Measurements from ENCODE around the gene SMDT1. TPM values are rescaled to one million over a fixed set of nuclear protein-coding genes. Genes with fewer than 3 reads are reported as not detected.
A peak's percentile ranks its signal among the peaks of the same experiment; 100 is the strongest.
"Not testable (repeated sequence)": the region's sequence is repeated elsewhere in the genome, so short reads cannot be mapped to it uniquely, and the experiment has no call there.

Gene SMDT1
- total RNA-seq, 1 donor from 2014 or later = 113 TPM

GRCh38 chr22:42067671-42068251, 11.7 kb upstream of the SMDT1 start:
- Histone ChIP-seq H3K9me3 (no peaks in the 10 kb centered on the region), H3K4me3 (no peak overlapping the region), H3K27ac (no peak overlapping the region), H3K36me3 (peaks cover 35% of the 10 kb centered on the region), H3K27me3 (no peaks in the 10 kb centered on the region), H3K4me1 (peaks cover 18% of the 10 kb centered on the region)
- intact Hi-C loops (cut with DNase I) = no loop called here
- no peak for ATAC-seq
- TF ChIP-seq CTCF (IDR thresholded peaks at IDR 0.05) = no peak
- DNase-seq = no peak

GRCh38 chr22:42068291-42068690, 11.2 kb upstream of the SMDT1 start:
- DNase-seq (no peak), ATAC-seq (no peak)
- intact Hi-C loops (cut with DNase I) = no loop called here
- no peaks in the 10 kb centered on the region for H3K27me3 ChIP-seq
- H3K4me1 ChIP-seq = peaks cover 18% of the 10 kb centered on the region
- H3K36me3 ChIP-seq = peaks cover 35% of the 10 kb centered on the region
- H3K9me3 ChIP-seq = no peaks in the 10 kb centered on the region
- TF ChIP-seq CTCF (IDR thresholded peaks at IDR 0.05) = no peak
- H3K4me3 ChIP-seq = no peak overlapping the region
- H3K27ac ChIP-seq = no peak overlapping the region

GRCh38 chr22:42069801-42070516, 9.5 kb upstream of the SMDT1 start:
- Histone ChIP-seq H3K36me3 (peaks cover 29% of the 10 kb centered on the region), H3K4me3 (peak overlapping the region; percentile 62), H3K4me1 (peaks cover 27% of the 10 kb centered on the region), H3K27me3 (no peaks in the 10 kb centered on the region), H3K9me3 (no peaks in the 10 kb centered on the region), H3K27ac (peak overlapping the region; percentile 88)
- DNase-seq (no peak), ATAC-seq (peak; percentile 14)
- intact Hi-C loops (cut with DNase I) = no loop called here
- TF ChIP-seq CTCF (IDR thresholded peaks at IDR 0.05) = no peak

- ATAC-seq (peak; percentile 96), DNase-seq (peak; percentile 98)
- no peaks in the 10 kb centered on the region for H3K27me3 ChIP-seq
- peaks cover 32% of the 10 kb centered on the region for H3K4me1 ChIP-seq
- H3K9me3 ChIP-seq = no peaks in the 10 kb centered on the region
- intact Hi-C loops (cut with DNase I) = no loop called here
- peak within 1 kb of the TSS; percentile 88 for H3K27ac ChIP-seq
- H3K4me3 ChIP-seq = peak within 1 kb of the TSS; percentile 62
- H3K36me3 ChIP-seq = peaks cover 21% of the 10 kb centered on the region
- no peak for TF ChIP-seq CTCF (IDR thresholded peaks at IDR 0.05)
These were observed 8.7 kb upstream of the SMDT1 start, which contains the start of gene NAGA for GRCh38 chr22:42070517-42071422. TSS of gene NAGA (minus strand) at chr22:42070812. CDS start at chr22:42070297, 515 bp downstream.

- ATAC-seq; H3K27me3 ChIP-seq; intact Hi-C loops (cut with DNase I); DNase-seq; H3K9me3 ChIP-seq: not testable (repeated sequence)
- Histone ChIP-seq H3K4me1 (peaks cover 32% of the 10 kb centered on the region), H3K4me3 (peak overlapping the region; percentile 62), H3K27ac (peak overlapping the region; percentile 88), H3K36me3 (peaks cover 15% of the 10 kb centered on the region)
These were observed 8.0 kb upstream of the SMDT1 start for GRCh38 chr22:42071508-42071907.
